Measurements from ENCODE around the gene EHD1. TPM values are rescaled to one million over a fixed set of nuclear protein-coding genes. Genes with fewer than 3 reads are reported as not detected.

EHD1 gene
- total and polyA plus RNA-seq, 2 experiments from 2014 or later, result 70.0 to 119 TPM

- no peaks in the 10 kb centered on the region for H3K27me3 ChIP-seq
- TF ChIP-seq CTCF (IDR thresholded peaks at IDR 0.05; ENCODE audit: low read depth, low read length), result no peak
- H3K36me3 ChIP-seq, result no peaks in the 10 kb centered on the region
- H3K4me1 ChIP-seq (ENCODE audit: low read depth), result no peaks in the 10 kb centered on the region
- H3K27ac ChIP-seq, result no peak overlapping the region
- H3K9me3 ChIP-seq (ENCODE audit: low read depth), result no peaks in the 10 kb centered on the region
- H3K4me3 ChIP-seq, result no peak overlapping the region
- DNase-seq (ENCODE audit: low read depth in 1 of 2, low spot score in 1 of 2), result no peak
Measured at GRCh38 chr11:64829536-64830251, 48.7 kb downstream of the EHD1 start.

DNA sequence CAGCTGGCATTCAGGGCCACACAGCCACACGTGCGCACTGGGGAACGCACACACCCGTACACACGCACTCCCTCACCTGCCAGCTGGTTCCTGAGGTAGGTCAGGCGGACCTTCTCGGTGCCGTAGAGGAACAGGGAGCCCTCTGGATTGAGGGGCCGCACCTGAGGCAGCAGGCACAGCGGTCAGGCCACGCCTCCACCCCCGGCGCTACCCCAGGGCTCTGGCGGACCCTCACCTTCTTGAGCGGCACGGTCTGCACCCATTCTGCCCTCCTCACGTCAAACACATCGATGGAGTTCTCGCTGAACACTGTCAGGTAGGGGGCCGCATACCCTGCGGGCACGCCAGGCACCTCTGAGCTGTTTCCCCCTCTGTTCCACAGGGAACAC is 51.0 kb downstream of the EHD1 start:
- Histone ChIP-seq H3K4me1 (ENCODE audit: low read depth) (no peaks in the 10 kb centered on the region), H3K27me3 (no peaks in the 10 kb centered on the region), H3K27ac (no peak overlapping the region), H3K36me3 (no peaks in the 10 kb centered on the region), H3K4me3 (no peak overlapping the region), H3K9me3 (ENCODE audit: low read depth) (no peaks in the 10 kb centered on the region)
- no peak for DNase-seq (ENCODE audit: low read depth in 1 of 2, low spot score in 1 of 2)
- no peak for TF ChIP-seq CTCF (IDR thresholded peaks at IDR 0.05; ENCODE audit: low read depth, low read length)

GRCh38 chr11:64826578-64827450 is 51.6 kb downstream of the EHD1 start:
- H3K9me3 ChIP-seq (ENCODE audit: low read depth), result no peaks in the 10 kb centered on the region
- DNase-seq (ENCODE audit: low read depth in 1 of 2, low spot score in 1 of 2), result no peak
- H3K4me1 ChIP-seq (ENCODE audit: low read depth), result no peaks in the 10 kb centered on the region
- H3K27ac ChIP-seq, result no peak overlapping the region
- H3K4me3 ChIP-seq, result no peak overlapping the region
- H3K36me3 ChIP-seq, result no peaks in the 10 kb centered on the region
- H3K27me3 ChIP-seq, result no peaks in the 10 kb centered on the region
- TF ChIP-seq CTCF (IDR thresholded peaks at IDR 0.05; ENCODE audit: low read depth, low read length), result no peak

DNA sequence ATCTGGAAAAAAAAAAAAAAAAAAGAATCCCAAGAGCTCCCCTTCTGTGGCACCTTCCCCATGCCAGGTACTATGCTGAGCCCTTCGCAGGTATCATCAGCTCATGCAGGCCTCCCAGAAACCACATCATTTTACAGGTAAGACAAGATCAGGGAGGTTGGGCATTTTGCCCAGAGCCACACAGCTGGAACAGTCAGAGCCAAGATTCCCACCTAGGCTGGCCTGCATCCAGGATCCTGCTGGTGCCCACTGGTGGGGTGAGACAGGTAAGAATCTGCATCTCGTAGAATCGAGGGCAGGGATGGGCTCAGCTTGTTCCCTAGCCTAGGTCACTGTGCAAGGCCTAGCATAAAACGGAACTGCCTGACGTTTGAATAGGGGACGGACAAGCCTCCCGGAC is 52.4 kb downstream of the EHD1 start:
- Histone ChIP-seq H3K4me1 (ENCODE audit: low read depth) (no peaks in the 10 kb centered on the region), H3K27me3 (no peaks in the 10 kb centered on the region), H3K36me3 (no peaks in the 10 kb centered on the region), H3K27ac (no peak overlapping the region), H3K4me3 (no peak overlapping the region), H3K9me3 (ENCODE audit: low read depth) (no peaks in the 10 kb centered on the region)
- no peak for TF ChIP-seq CTCF (IDR thresholded peaks at IDR 0.05; ENCODE audit: low read depth, low read length)
- DNase-seq (ENCODE audit: low read depth in 1 of 2, low spot score in 1 of 2), result no peak

GRCh38 chr11:64823568-64824119 is 54.8 kb downstream of the EHD1 start:
- no peak overlapping the region for H3K27ac ChIP-seq
- H3K36me3 ChIP-seq, result no peaks in the 10 kb centered on the region
- H3K4me3 ChIP-seq, result no peak overlapping the region
- H3K4me1 ChIP-seq (ENCODE audit: low read depth), result no peaks in the 10 kb centered on the region
- DNase-seq (ENCODE audit: low read depth in 1 of 2, low spot score in 1 of 2), result no peak
- H3K27me3 ChIP-seq, result no peaks in the 10 kb centered on the region
- no peak for TF ChIP-seq CTCF (IDR thresholded peaks at IDR 0.05; ENCODE audit: low read depth, low read length)
- no peaks in the 10 kb centered on the region for H3K9me3 ChIP-seq (ENCODE audit: low read depth)
